ENCODE results near the gene PHACTR1.

The PHACTR1 gene

DNA sequence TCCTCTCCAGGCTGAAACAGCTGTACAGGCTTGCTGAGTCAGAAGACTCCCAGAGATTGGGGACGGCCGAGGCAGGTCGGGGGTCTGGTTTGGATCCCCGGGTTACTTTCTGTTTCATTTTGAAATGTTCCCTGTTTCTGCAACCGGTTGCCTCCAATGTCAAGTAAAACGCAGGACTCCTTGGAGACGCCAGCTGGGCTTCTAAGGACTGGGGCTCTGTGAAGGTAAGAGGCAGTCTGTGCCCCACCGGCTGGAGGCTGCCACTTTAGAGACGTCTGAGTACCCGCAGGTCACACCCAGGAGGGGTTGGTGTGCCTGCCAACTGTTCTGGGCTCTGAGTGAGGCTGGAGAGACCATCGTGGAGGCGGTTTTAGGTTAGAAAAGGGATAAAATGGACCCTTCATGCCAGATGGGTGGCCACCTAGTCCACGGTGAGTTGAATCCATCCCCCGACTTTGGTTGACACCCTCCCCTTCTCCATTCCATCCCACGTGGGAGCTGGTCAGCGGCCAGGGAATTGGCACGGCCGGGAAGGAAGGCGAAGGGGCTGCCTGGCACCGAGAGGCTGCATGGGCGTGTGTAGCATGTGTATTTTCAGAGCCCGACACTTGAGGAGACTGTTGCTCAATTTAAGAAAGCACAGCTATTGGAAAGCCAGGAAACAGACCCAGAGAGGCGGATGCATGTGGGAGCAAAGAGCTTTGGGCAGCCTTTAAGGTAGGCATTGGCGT is 240.9 kb downstream of the PHACTR1 start:
- no peak for DNase-seq

- no peak for DNase-seq
These were observed 241.6 kb downstream of the PHACTR1 start for GRCh38 chr6:12958052-12958706.

DNA sequence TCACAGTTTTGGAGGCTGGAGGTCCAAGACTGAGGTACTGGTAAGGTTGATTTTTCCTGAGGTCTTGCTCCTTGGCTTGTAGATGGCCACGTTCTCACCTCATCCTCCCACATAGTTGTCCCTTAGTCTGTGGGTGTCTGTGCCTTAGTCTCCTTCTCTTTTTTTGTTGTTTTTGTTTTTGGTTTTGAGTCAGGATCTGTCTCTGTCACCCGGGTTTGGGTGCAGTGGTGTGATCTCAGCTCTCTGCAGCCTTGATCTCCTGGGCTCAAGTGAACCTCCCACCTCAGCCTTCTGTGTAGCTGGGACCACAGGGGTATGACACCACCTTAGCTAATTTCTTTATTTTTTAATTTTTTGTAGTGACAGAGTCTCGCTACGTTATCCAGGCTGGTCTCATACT is 245.2 kb downstream of the PHACTR1 start:
- DNase-seq: no peak

GRCh38 chr6:12962529-12962928 is 246.0 kb downstream of the PHACTR1 start:
- DNase-seq: no peak

DNA sequence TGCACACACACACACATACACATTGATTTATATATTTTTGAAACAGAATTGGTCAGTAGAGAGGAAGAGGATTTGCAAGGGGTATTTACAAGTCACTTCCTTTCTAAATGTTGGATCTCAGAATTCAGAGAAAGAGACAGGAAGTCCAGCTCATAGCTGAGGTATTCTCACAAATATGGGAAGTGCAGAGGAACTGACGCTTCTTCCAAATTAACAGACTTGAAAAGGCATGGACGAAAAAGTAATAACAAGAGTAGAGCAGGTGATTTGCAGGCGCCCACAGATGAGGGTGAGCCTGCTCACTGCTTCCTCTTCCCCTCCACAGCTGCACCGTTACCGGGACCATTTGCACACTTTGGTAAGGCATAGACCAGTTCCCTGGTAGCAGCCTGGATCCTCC is 246.4 kb downstream of the PHACTR1 start:
- no peak for DNase-seq

GRCh38 chr6:12963567-12963966 is 247.0 kb downstream of the PHACTR1 start:
- no peak for DNase-seq

DNA sequence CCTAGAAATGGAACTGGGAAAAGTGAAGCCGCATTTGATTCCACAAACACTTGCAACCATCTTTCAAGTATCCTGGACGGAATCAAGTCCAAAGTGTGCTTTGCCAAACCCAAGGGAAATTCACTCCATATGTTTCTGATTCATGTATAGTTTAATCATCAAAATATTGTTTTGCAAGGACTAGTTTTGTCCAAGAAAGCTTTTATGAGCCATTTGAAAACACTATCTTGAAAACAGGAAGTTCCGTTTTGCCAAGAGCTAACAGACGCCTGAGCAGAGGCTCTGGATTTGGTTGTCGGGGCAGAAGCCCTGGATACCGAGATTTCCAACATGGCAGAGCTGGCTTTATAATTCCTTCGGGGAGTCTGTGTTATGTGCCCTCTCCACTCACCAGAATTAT is 251.1 kb downstream of the PHACTR1 start:
- DNase-seq: no peak

DNA sequence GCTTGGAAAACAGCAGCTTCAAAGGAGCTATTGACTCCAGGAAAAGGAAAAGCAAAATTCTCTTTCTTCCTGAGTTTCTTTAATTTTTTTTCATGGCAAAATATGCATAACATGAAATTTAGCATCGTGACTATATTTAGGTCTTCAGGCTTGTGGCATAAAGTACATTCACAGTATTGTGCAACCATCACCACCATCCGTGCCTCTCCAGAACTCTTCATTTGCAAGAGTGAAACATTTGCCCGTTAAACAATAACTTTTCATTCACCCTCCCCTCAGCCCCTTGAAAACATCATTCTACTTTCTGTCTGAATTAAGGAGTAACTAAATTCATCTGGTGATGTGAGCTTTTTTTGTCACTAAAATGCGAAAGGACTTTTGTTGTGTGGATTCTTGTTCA is 251.7 kb downstream of the PHACTR1 start:
- DNase-seq: no peak

DNA sequence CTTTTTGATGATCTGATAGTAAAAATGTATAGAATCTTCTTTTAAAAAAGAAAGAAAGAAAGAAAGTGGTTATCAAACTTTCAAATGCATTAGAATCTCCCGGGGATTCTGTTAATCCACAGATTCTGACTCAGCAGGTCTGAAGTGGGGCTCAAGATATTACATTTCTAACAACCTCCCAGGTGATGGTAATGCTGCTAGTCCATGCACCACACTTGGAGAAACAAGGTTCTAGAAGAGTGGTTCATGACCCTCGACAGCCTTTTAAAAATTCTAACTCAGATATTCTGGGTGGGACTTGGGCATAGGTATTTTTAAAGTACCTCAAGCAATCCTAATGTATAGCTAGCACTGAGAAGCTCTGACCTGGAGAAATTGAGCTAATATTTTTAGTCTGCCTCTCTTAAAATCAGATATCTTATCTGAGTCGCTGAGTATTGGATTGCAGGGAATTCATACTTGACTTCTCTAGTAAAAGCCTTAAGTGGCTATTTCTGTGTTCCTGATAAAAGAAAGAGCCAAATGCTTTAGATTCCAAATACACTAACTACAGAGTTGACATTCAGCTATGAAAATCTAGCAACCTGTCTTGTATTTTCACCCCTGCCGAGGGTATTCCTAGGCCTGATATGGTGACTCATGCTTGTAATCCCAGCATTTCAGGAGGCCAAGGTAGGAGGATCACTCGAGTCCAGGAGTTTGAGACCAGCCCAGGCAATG is 252.4 kb downstream of the PHACTR1 start:
- no peak for DNase-seq

DNA sequence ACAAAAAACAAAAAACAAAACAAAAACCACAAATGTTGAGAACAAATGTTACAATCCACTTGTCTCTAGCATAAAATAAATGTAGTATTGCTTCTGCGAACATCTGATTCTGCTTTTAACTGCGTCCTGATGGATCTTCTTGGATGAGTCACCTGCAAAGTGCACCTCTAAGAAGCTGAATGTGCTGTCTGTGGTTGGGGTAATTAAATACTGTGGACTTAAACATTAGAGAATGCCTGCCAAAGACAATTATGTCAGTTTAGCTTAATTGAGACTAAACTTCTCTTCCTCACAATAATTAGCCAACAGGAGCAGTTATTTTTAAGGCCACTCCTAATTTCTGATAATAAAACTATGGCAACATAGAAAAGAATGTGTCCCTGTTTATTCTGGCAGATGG is 253.4 kb downstream of the PHACTR1 start:
- DNase-seq: no peak

DNA sequence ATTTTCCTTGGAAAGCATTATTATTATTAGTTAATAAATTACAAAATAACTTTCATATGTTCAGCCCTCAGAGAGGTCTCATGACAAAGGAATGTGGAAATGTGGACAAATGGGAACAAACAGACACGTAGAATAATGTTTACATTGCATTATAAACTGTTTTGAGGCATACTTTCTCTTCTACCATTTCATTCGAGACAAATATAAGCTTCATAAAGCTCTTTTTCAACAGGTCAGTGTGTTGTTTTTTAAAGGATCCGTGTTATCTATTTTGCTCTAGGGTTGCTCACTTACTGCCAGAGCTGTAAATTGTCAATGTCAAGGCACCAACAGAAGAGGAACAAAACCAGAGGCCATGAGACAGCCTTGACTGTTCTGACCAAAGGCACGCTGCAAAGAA is 256.8 kb downstream of the PHACTR1 start:
- DNase-seq: no peak

DNA sequence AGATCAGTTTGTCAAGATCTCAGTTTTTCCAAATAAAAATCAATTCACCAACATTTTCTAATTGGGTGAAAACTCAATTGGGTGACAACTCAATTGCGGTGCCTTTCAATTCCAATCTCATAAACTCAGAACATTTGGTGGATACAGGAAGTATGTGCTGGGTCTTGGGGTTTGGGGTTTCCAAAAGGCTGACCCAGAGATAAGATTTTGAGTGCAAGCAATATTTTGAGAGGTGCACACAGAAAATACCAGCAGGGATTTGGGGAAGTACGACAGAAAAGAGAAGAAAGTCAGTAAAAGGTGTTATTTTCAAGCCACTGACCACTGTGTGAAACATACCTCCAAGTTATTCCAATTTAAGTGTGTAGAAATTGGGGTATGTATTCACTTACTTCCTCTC is 258.0 kb downstream of the PHACTR1 start:
- no peak for DNase-seq

DNA sequence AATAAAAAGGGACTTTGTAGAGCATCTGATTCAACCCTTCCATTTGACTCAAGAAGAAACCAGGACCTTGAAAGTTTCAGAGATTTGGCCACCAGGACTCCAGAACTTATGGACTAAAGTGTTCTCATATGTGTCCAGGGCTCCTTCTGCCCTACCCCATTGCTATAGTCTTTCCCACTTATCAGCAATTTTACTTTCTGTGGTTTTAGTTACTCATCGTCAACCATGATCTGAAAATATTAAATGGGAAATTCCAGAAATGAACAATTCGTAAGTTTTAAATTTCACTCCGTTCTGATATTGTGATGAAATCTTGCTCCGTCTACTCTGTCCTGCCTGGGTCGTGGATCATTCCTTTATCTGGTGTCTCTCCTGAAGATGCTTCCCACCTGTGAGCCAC is 259.8 kb downstream of the PHACTR1 start:
- DNase-seq: no peak

- DNase-seq: no peak
These were observed 260.6 kb downstream of the PHACTR1 start for GRCh38 chr6:12977206-12977605.

- DNase-seq: no peak
These were observed 261.2 kb downstream of the PHACTR1 start for GRCh38 chr6:12977806-12978205.

GRCh38 chr6:12980741-12981140 is 264.2 kb downstream of the PHACTR1 start:
- no peak for DNase-seq

DNA sequence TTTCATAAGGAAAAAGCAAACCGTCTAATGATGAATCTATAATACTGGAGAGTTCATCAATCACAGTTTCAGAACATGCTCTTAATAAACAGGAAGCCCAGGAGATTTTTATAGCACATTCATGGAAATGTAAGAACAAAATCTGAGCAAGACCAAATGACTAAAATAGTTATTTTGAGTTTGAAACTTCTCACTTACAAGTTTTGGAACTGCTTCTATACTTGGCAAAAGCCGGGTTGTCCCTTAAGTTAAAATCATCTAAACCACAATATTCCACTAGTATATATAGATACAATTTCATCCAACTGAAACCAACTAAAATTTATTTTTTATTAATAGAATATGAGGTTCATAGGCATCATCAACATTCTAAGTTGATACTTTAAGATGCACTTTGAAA is 268.2 kb downstream of the PHACTR1 start:
- no peak for DNase-seq

DNA sequence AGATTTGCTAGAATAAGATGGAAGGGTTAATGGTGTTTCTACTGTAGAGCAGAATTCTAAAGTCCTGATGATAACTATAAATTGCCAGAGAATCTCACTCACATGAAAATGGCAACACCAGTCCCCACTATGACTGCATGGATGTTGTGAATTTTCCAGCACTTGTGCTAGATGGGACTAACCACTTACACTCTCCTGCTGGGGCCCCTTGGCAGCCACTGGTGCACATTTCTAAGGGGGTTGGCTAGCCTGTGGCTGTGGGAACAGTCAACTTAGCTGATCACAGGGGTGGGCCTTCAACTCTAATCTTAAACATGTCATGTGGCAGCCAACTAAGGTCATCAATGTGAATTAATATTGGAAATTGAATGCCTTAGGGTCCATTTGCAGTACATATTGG is 271.2 kb downstream of the PHACTR1 start:
- no peak for DNase-seq

- no peak for DNase-seq
These were observed 273.6 kb downstream of the PHACTR1 start for GRCh38 chr6:12990162-12990561.

GRCh38 chr6:12991435-12991834 is 274.9 kb downstream of the PHACTR1 start:
- no peak for DNase-seq

DNA sequence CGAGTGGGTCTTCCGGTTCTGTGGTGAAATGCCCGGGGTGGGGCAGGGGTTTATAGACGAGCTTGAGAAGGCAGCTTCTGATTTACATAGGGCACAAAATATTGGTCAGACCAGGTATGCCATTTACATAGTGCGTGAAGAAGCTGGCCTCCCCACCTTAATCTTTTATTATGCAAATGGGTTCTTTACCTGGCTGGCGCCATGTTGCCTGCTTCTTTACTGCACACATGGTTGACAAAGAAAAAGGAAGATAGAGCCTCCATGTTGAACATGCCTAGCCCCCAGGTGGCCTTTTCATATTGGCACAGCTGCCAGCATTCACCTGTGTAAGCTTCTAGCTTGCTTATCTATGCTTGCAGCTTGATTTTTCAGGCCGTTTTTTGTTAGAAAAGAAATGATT is 276.2 kb downstream of the PHACTR1 start:
- DNase-seq: no peak

DNA sequence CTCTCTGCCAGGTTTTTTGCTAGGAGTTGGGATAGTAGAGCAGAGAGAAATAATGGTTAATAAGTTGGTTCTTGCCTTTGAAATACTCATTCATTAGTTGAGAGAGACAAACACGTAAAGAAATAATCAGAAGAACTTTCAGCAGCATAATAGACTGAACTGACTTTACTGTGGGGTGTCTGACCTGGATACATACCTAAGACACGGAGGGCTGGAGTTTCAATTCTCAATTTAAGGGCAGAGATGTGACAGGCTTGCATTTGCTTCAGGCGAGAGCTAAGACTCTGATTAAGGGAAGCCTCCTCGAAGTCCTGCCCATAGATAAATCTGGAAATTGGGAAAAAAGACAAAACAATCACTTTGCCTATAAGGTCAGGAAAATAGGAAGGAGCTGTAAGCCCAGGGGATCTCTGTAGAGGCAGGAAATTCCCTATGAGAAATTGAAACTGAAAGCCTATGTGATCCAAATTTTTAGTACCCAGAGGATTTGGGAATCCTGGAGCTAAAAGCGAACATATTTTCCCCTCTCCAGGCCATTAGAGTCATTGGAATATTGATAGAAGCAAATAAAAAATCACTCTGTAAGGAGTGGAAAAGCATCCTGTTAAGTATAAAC is 276.8 kb downstream of the PHACTR1 start:
- DNase-seq: no peak

- DNase-seq: no peak
These were observed 278.9 kb downstream of the PHACTR1 start for GRCh38 chr6:12995419-12995818.

DNA sequence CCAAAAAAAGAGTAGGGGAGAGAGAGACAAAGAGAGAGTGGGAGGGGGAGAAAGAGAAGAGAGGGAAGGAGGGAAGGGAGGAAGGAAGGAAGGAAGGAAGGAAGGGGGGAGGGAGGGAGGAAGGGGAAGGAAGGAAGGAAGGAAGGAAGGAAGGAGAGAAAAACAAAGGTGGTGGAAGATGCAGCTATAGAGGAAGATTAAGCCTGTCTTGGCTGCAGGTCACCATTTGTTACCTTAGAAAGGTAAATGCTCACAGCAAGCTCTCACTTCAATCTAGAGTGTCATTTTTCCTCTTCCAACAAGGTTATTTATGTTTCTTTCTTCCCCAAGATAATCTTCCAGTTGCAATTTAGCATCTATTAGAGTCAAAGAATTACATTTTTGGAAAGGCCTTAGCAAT is 284.0 kb downstream of the PHACTR1 start:
- DNase-seq: no peak

Measured in NCI-H1436 (cell line).